ENCODE results near the gene CADM2. TPM values are rescaled to one million over a fixed set of nuclear protein-coding genes. Genes with fewer than 3 reads are reported as not detected.
"Not testable (repeated sequence)": the region's sequence is repeated elsewhere in the genome, so short reads cannot be mapped to it uniquely, and the experiment has no call there.

CADM2 gene
- total RNA-seq, 1 experiment from 2014 or later = 10.9 TPM

GRCh38 chr3:85151555-85151954 is 192.8 kb downstream of the CADM2 start:
- DNase-seq = no peak
- Histone ChIP-seq H3K23me2 (ENCODE audit: insufficient read length, low read depth, low read length, poor library complexity, severe bottlenecking) (no peaks in the 10 kb centered on the region), H2BK5ac (ENCODE audit: insufficient read length, low read length) (no peak overlapping the region), H3T11ph (ENCODE audit: low read length) (no peak overlapping the region), H3K4me2 (ENCODE audit: insufficient read depth, insufficient read length, low read length) (no peak overlapping the region), H2BK120ac (ENCODE audit: low read depth, low read length, poor library complexity, severe bottlenecking) (no peak overlapping the region), H3K9me3 (ENCODE audit: control insufficient read depth, low read depth, low read length) (no peaks in the 10 kb centered on the region), H3K56ac (ENCODE audit: insufficient read length, low read depth, low read length) (no peak overlapping the region), H4K20me1 (ENCODE audit: control insufficient read depth, insufficient read depth, insufficient read length) (no peaks in the 10 kb centered on the region), H2BK20ac (ENCODE audit: low read depth, low read length, poor library complexity, severe bottlenecking) (no peak overlapping the region), H3K4ac (ENCODE audit: low read depth, low read length) (no peak overlapping the region), H3K14ac (ENCODE audit: insufficient read depth, low read length) (no peak overlapping the region), H3K23ac (ENCODE audit: insufficient read length, low read depth, low read length) (no peak overlapping the region), H4K5ac (ENCODE audit: insufficient read length, low read depth, low read length) (no peak overlapping the region), H2AFZ (ENCODE audit: low read length) (no peak overlapping the region), H4K8ac (replicated peaks; ENCODE audit: insufficient read length, low read depth, low read length) (no peak overlapping the region), H3K27me3 (ENCODE audit: insufficient read depth, low read length) (no peaks in the 10 kb centered on the region), H3K27ac (ENCODE audit: insufficient read length, low read depth, low read length) (no peak overlapping the region), H3K4me1 (ENCODE audit: insufficient read depth, low read length) (no peaks in the 10 kb centered on the region), H2BK12ac (ENCODE audit: insufficient read length, low read depth, low read length) (no peak overlapping the region), H2AK5ac (ENCODE audit: insufficient read length, low read length) (no peak overlapping the region), H3K79me1 (ENCODE audit: insufficient read depth, low read depth, low read length, poor library complexity, severe bottlenecking) (no peaks in the 10 kb centered on the region), H3K18ac (ENCODE audit: insufficient read length, low read depth, low read length) (no peak overlapping the region), H4K91ac (ENCODE audit: insufficient read length, low read depth, low read length) (no peak overlapping the region), H3K79me2 (ENCODE audit: insufficient read depth, low read length) (no peaks in the 10 kb centered on the region), H2BK15ac (ENCODE audit: low read depth, low read length) (no peak overlapping the region), H3K9ac (ENCODE audit: extremely low read depth, insufficient read length, low read length) (no peak overlapping the region)
- H3K36me3 Mint-ChIP-seq (ENCODE audit: insufficient read depth in 1 of 3, low read depth in 3 of 3) = peaks cover 16 to 34% (median 21%) of the 10 kb centered on the region in 3 experiments
- H3K27me3 Mint-ChIP-seq (ENCODE audit: low read depth) = no peaks in the 10 kb centered on the region
- no peak overlapping the region for H3K4me3 Mint-ChIP-seq
- no peak overlapping the region for H3K27ac Mint-ChIP-seq
- peaks cover 25 to 31% of the 10 kb centered on the region in 2 experiments for H3K9me3 Mint-ChIP-seq
- TF ChIP-seq CTCF (conservative IDR thresholded peaks at IDR 0.05) = no peak
- no CpG with 5 or more reads among the region's 1 CpG for WGBS (ENCODE audit: extremely low coverage, insufficient read length, low lambda C conversion rate)
- H3K4me1 Mint-ChIP-seq = no peaks in the 10 kb centered on the region

GRCh38 chr3:85153279-85153678 is 194.5 kb downstream of the CADM2 start:
- not testable (repeated sequence) for H3K27ac ChIP-seq (ENCODE audit: insufficient read length, low read depth, low read length); H3K4ac ChIP-seq (ENCODE audit: low read depth, low read length); H2BK5ac ChIP-seq (ENCODE audit: insufficient read length, low read length); H2BK15ac ChIP-seq (ENCODE audit: low read depth, low read length); H2BK120ac ChIP-seq (ENCODE audit: low read depth, low read length, poor library complexity, severe bottlenecking); H4K20me1 ChIP-seq (ENCODE audit: control insufficient read depth, insufficient read depth, insufficient read length); H3K27ac Mint-ChIP-seq; H4K91ac ChIP-seq (ENCODE audit: insufficient read length, low read depth, low read length); H3K23me2 ChIP-seq (ENCODE audit: insufficient read length, low read depth, low read length, poor library complexity, severe bottlenecking); H3K9ac ChIP-seq (ENCODE audit: extremely low read depth, insufficient read length, low read length); H3T11ph ChIP-seq (ENCODE audit: low read length); H3K27me3 Mint-ChIP-seq (ENCODE audit: low read depth); H2BK12ac ChIP-seq (ENCODE audit: insufficient read length, low read depth, low read length); H2AK5ac ChIP-seq (ENCODE audit: insufficient read length, low read length); H3K4me1 Mint-ChIP-seq; H3K14ac ChIP-seq (ENCODE audit: insufficient read depth, low read length); DNase-seq; H2AFZ ChIP-seq (ENCODE audit: low read length); H3K79me2 ChIP-seq (ENCODE audit: insufficient read depth, low read length); H3K9me3 ChIP-seq (ENCODE audit: control insufficient read depth, low read depth, low read length); H3K27me3 ChIP-seq (ENCODE audit: insufficient read depth, low read length); H3K4me3 Mint-ChIP-seq; H3K18ac ChIP-seq (ENCODE audit: insufficient read length, low read depth, low read length); H3K4me1 ChIP-seq (ENCODE audit: insufficient read depth, low read length); H4K8ac ChIP-seq (replicated peaks; ENCODE audit: insufficient read length, low read depth, low read length); H4K5ac ChIP-seq (ENCODE audit: insufficient read length, low read depth, low read length); H3K56ac ChIP-seq (ENCODE audit: insufficient read length, low read depth, low read length); H3K4me2 ChIP-seq (ENCODE audit: insufficient read depth, insufficient read length, low read length); H3K79me1 ChIP-seq (ENCODE audit: insufficient read depth, low read depth, low read length, poor library complexity, severe bottlenecking); H3K23ac ChIP-seq (ENCODE audit: insufficient read length, low read depth, low read length); H2BK20ac ChIP-seq (ENCODE audit: low read depth, low read length, poor library complexity, severe bottlenecking)
- Mint-ChIP-seq H3K9me3 (peaks cover 25 to 31% of the 10 kb centered on the region in 2 experiments), H3K36me3 (ENCODE audit: insufficient read depth in 1 of 3, low read depth in 3 of 3) (peaks cover 16 to 30% (median 21%) of the 10 kb centered on the region in 3 experiments)
- no CpG with 5 or more reads among the region's 7 CpGs for WGBS (ENCODE audit: extremely low coverage, insufficient read length, low lambda C conversion rate)

Measured in H9 (cell line).